Measurements from ENCODE around the gene CNNM4.
A peak's percentile ranks its signal among the peaks of the same experiment; 100 is the strongest.

CNNM4 gene

GRCh38 chr2:96734880-96735583 is 25.7 kb upstream of the CNNM4 start:
- Histone ChIP-seq H4K20me1 (ENCODE audit: low read depth, low read length) (no peaks in the 10 kb centered on the region), H3K4me3 (ENCODE audit: insufficient read depth, low read length, poor library complexity, severe bottlenecking) (no peak overlapping the region), H3K4me2 (ENCODE audit: low read depth, low read length, poor library complexity, severe bottlenecking) (no peak overlapping the region), H3K9me3 (ENCODE audit: insufficient read depth, low read length) (no peaks in the 10 kb centered on the region), H3K27me3 (ENCODE audit: low read length) (no peaks in the 10 kb centered on the region), H3K36me3 (ENCODE audit: low read length) (no peaks in the 10 kb centered on the region), H3K27ac (ENCODE audit: low read depth, low read length) (no peak overlapping the region), H3F3A (ENCODE audit: insufficient read depth) (no peaks in the 10 kb centered on the region), H3K79me2 (ENCODE audit: insufficient read depth, low read length) (0 out of 2 replicates have a peak, but pooled peaks cover 5% of the 10 kb centered on the region), H3K9me2 (replicated peaks; ENCODE audit: insufficient read depth, low read length) (no peaks in the 10 kb centered on the region), H3K9ac (ENCODE audit: low read length) (no peak overlapping the region), H2AFZ (ENCODE audit: low read depth, low read length, severe bottlenecking) (no peak overlapping the region)
- TF ChIP-seq, protein P1, sequence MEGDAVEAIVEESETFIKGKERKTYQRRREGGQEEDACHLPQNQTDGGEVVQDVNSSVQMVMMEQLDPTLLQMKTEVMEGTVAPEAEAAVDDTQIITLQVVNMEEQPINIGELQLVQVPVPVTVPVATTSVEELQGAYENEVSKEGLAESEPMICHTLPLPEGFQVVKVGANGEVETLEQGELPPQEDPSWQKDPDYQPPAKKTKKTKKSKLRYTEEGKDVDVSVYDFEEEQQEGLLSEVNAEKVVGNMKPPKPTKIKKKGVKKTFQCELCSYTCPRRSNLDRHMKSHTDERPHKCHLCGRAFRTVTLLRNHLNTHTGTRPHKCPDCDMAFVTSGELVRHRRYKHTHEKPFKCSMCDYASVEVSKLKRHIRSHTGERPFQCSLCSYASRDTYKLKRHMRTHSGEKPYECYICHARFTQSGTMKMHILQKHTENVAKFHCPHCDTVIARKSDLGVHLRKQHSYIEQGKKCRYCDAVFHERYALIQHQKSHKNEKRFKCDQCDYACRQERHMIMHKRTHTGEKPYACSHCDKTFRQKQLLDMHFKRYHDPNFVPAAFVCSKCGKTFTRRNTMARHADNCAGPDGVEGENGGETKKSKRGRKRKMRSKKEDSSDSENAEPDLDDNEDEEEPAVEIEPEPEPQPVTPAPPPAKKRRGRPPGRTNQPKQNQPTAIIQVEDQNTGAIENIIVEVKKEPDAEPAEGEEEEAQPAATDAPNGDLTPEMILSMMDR (IDR thresholded peaks at IDR 0.05; ENCODE audit: insufficient read depth, low read length, poor library complexity, severe bottlenecking) = no peak
- no peak for TF ChIP-seq EZH2phosphoT487 (conservative IDR thresholded peaks at IDR 0.05; ENCODE audit: low read length)

DNA sequence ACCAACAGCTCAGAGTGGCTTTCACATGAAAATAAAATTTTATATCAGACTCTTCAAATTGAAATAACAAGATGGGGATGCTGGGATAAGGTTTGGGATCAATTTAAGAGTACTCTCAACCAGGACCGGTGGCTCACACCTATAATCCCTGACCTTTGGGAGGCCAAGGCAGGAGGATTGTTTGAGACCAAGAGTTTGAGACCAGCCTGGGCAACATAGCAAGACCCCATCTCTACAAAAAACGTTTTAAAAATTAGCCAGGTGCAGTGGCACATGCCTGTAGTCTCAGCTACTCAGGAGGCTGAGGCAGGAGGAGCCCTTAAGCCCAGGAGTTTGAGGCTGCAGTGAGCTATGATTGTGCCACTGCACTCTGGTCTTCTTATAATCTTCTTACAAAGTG is 23.5 kb upstream of the CNNM4 start:
- Histone ChIP-seq H3K36me3 (ENCODE audit: low read length) (no peaks in the 10 kb centered on the region), H3K79me2 (ENCODE audit: insufficient read depth, low read length) (0 out of 2 replicates have a peak, but pooled peaks cover 5% of the 10 kb centered on the region), H3K4me2 (ENCODE audit: low read depth, low read length, poor library complexity, severe bottlenecking) (no peak overlapping the region), H3K9ac (ENCODE audit: low read length) (no peak overlapping the region), H2AFZ (ENCODE audit: low read depth, low read length, severe bottlenecking) (no peak overlapping the region), H3K27me3 (ENCODE audit: low read length) (no peaks in the 10 kb centered on the region), H3F3A (ENCODE audit: insufficient read depth) (0 out of 2 replicates have a peak, but pooled peaks cover 4% of the 10 kb centered on the region), H3K27ac (ENCODE audit: low read depth, low read length) (no peak overlapping the region), H4K20me1 (ENCODE audit: low read depth, low read length) (no peaks in the 10 kb centered on the region), H3K4me3 (ENCODE audit: insufficient read depth, low read length, poor library complexity, severe bottlenecking) (no peak overlapping the region), H3K9me3 (ENCODE audit: insufficient read depth, low read length) (no peaks in the 10 kb centered on the region), H3K9me2 (replicated peaks; ENCODE audit: insufficient read depth, low read length) (no peaks in the 10 kb centered on the region)
- TF ChIP-seq, protein P1 (IDR thresholded peaks at IDR 0.05; ENCODE audit: insufficient read depth, low read length, poor library complexity, severe bottlenecking) = no peak
- no peak for TF ChIP-seq EZH2phosphoT487 (conservative IDR thresholded peaks at IDR 0.05; ENCODE audit: low read length)

DNA sequence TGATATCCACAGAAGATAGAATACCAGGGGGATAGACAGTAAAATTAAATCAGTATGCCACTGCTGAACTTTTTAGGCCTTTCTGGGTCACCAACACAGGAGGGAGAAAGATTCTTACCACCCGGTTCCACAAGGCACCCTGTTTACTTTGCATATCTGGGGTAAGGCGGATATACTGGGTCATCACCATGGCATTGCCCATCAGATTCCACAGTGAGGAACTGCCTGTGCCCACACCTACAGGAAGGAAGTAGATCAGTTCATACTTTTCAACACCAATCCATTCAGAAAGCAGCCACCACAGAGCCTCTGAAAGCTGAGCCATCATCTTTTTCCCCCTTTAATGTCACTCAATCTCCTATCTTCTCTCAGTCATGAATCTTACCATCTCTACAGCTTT is 22.9 kb upstream of the CNNM4 start:
- Histone ChIP-seq H3K9me2 (replicated peaks; ENCODE audit: insufficient read depth, low read length) (no peaks in the 10 kb centered on the region), H3K27me3 (ENCODE audit: low read length) (no peaks in the 10 kb centered on the region), H3K9me3 (ENCODE audit: insufficient read depth, low read length) (no peaks in the 10 kb centered on the region), H3K9ac (ENCODE audit: low read length) (no peak overlapping the region), H3K79me2 (ENCODE audit: insufficient read depth, low read length) (0 out of 2 replicates have a peak, but pooled peaks cover 5% of the 10 kb centered on the region), H3K36me3 (ENCODE audit: low read length) (no peaks in the 10 kb centered on the region), H3K4me3 (ENCODE audit: insufficient read depth, low read length, poor library complexity, severe bottlenecking) (no peak overlapping the region), H3F3A (ENCODE audit: insufficient read depth) (0 out of 2 replicates have a peak, but pooled peaks cover 4% of the 10 kb centered on the region), H3K27ac (ENCODE audit: low read depth, low read length) (no peak overlapping the region), H3K4me2 (ENCODE audit: low read depth, low read length, poor library complexity, severe bottlenecking) (peak overlapping the region; percentile 26), H4K20me1 (ENCODE audit: low read depth, low read length) (no peaks in the 10 kb centered on the region), H2AFZ (ENCODE audit: low read depth, low read length, severe bottlenecking) (no peak overlapping the region)
- TF ChIP-seq EZH2phosphoT487 (conservative IDR thresholded peaks at IDR 0.05; ENCODE audit: low read length) = no peak
- TF ChIP-seq, protein P1 (IDR thresholded peaks at IDR 0.05; ENCODE audit: insufficient read depth, low read length, poor library complexity, severe bottlenecking) = no peak

Data from SU-DHL-6 (cell line).